Measurements from ENCODE around the gene CDK18. TPM values are rescaled to one million over a fixed set of nuclear protein-coding genes. Genes with fewer than 3 reads are reported as not detected.
"Not testable (repeated sequence)": the region's sequence is repeated elsewhere in the genome, so short reads cannot be mapped to it uniquely, and the experiment has no call there.

The CDK18 gene
- polyA plus RNA-seq, 1 experiment = 0.36 TPM

DNA sequence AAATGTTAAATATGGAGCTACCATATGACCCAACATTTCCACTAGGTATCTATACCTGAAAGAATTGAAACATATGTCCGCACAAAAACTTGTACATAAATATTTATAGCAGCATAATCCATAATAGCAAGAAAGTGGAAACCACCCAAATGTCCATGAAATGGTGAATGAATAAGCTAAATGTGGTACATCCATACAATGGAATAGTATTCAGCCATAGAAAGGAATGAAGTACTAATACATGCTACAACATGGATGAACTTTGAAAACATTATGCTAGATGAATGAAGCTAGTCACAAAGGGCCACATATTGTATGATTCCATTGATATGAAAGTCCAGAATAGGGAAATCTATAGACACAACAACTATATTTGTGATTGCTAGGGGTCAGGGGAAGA lies 28.6 kb upstream of the CDK18 start:
- H3K27me3 ChIP-seq (ENCODE audit: control insufficient read depth, insufficient read depth, low read length) = peaks cover 15% of the 10 kb centered on the region
- TF ChIP-seq, protein P1, sequence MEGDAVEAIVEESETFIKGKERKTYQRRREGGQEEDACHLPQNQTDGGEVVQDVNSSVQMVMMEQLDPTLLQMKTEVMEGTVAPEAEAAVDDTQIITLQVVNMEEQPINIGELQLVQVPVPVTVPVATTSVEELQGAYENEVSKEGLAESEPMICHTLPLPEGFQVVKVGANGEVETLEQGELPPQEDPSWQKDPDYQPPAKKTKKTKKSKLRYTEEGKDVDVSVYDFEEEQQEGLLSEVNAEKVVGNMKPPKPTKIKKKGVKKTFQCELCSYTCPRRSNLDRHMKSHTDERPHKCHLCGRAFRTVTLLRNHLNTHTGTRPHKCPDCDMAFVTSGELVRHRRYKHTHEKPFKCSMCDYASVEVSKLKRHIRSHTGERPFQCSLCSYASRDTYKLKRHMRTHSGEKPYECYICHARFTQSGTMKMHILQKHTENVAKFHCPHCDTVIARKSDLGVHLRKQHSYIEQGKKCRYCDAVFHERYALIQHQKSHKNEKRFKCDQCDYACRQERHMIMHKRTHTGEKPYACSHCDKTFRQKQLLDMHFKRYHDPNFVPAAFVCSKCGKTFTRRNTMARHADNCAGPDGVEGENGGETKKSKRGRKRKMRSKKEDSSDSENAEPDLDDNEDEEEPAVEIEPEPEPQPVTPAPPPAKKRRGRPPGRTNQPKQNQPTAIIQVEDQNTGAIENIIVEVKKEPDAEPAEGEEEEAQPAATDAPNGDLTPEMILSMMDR (IDR thresholded peaks at IDR 0.05; ENCODE audit: low read depth, low read length) = no peak
- H3K9me3 ChIP-seq (ENCODE audit: control insufficient read depth, insufficient read depth, low read length) = peaks cover 6% of the 10 kb centered on the region; the same call in 1 of the 2 replicates
- H3K4me3 ChIP-seq (ENCODE audit: low read depth, low read length) = no peak overlapping the region
- ChIA-PET CTCF (interaction anchor here (0.6 to 4.8 kb wide), 8 partner anchors 10 to 151 kb away, joined by 3 to 45 read pairs (median 5); no protein-coding TSS in a partner anchor), POLR2A (no interaction called here)
- DNase-seq (ENCODE audit: low read depth, low spot score) = no peak
- no peak overlapping the region for H3K27ac ChIP-seq (ENCODE audit: low read depth, low read length)

DNA sequence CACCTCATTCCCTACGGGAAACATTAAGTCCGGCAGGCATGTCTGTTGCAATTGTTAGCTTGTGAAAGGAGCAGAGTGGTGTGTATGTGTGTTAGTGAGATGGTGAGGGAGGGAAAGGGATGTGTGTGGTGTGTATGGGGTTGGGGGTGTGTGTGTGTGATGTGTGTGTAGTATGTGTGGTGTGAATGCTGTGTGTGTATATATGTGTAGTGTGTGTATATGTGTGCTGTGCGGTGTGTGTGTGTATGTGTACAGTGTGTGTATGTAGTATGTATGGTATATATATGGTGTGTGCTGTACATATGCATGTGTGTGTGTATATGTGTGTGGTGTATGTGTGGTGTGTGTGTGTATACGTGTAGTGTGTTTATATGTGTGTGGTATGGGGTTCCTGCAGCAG lies 27.8 kb upstream of the CDK18 start:
- peaks cover 6% of the 10 kb centered on the region; the same call in 1 of the 2 replicates for H3K9me3 ChIP-seq (ENCODE audit: control insufficient read depth, insufficient read depth, low read length)
- POLR2A ChIA-PET = no interaction called here
- no peak for DNase-seq (ENCODE audit: low read depth, low spot score)
- H3K27ac ChIP-seq (ENCODE audit: low read depth, low read length) = no peak overlapping the region
- H3K27me3 ChIP-seq (ENCODE audit: control insufficient read depth, insufficient read depth, low read length) = peaks cover 20% of the 10 kb centered on the region
- no peak overlapping the region for H3K4me3 ChIP-seq (ENCODE audit: low read depth, low read length)
- CTCF ChIA-PET = interaction anchor here (1.5 to 4.8 kb wide), 2 partner anchors 10 to 47 kb away, joined by 7 to 45 read pairs; no protein-coding TSS in a partner anchor
- TF ChIP-seq, protein P1 (IDR thresholded peaks at IDR 0.05; ENCODE audit: low read depth, low read length) = no peak

DNA sequence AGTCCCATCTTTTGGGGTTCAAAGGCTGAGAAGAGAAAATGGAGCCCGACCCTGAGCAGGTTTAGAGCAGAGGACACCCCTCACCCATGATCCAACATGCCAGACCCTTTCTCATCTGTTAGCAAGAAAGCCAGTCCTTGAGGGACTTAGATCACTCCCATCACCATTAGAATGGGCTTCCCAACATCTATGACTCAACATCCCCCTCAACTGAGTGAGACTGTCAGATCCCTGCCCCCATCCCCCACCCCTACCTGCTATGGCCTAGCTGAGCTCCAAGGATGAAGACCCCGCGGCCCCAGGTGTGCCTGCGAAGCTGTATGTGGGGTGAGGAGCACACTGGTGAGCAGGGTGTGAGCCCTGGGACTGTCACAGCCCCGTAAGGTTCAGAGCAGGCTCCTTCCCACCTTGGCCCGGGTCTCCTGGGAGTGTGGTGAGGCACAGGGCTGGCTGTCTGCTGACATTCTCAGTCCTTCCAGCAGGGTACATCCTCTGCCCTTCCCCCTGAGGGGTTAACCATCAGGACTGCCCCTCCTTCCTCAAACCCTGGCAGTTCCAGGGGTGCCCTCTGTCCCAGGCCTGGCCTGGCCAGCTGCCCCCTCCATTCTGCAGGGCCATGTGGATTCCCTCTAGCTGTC lies 27.2 kb upstream of the CDK18 start:
- no peak for DNase-seq (ENCODE audit: low read depth, low spot score)
- no peak overlapping the region for H3K4me3 ChIP-seq (ENCODE audit: low read depth, low read length)
- ChIA-PET CTCF (interaction anchor here (1.1 to 4.8 kb wide), 4 partner anchors 9 to 123 kb away, joined by 3 to 45 read pairs (median 12); no protein-coding TSS in a partner anchor), POLR2A (no interaction called here)
- peaks cover 6% of the 10 kb centered on the region; the same call in 1 of the 2 replicates for H3K9me3 ChIP-seq (ENCODE audit: control insufficient read depth, insufficient read depth, low read length)
- TF ChIP-seq, protein P1 (IDR thresholded peaks at IDR 0.05; ENCODE audit: low read depth, low read length) = no peak
- H3K27ac ChIP-seq (ENCODE audit: low read depth, low read length) = no peak overlapping the region
- H3K27me3 ChIP-seq (ENCODE audit: control insufficient read depth, insufficient read depth, low read length) = peaks cover 26% of the 10 kb centered on the region

DNA sequence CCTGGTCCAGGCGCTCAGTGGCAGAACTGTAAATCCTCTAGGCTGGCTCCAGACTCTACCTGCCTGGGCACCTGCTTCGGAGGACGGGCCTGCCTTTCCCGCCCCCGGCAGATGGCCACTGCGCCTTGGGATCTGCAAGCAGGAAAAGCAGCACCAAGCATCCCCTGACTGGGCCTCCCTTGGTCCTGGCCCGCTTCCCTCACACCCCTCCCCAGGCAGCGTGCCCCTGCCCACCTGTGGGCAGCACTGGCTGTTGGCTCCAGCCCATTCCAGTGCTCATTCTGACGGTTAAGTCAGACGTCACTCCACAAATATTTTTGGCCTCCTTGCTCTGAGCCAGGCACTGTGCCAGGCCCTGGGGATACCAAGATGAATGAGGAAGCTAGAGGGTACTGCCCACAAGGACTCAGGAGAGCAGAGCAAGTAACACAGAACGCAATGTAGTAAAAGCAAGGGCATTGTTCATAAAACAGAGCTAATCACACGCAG lies 26.7 kb upstream of the CDK18 start:
- Histone ChIP-seq H3K9me3 (ENCODE audit: control insufficient read depth, insufficient read depth, low read length) (peaks cover 6% of the 10 kb centered on the region; the same call in 1 of the 2 replicates), H3K27ac (ENCODE audit: low read depth, low read length) (no peak overlapping the region), H3K27me3 (ENCODE audit: control insufficient read depth, insufficient read depth, low read length) (peaks cover 31% of the 10 kb centered on the region), H3K4me3 (ENCODE audit: low read depth, low read length) (no peak overlapping the region)
- POLR2A ChIA-PET = no interaction called here
- CTCF ChIA-PET = interaction anchor here (1.1 to 2.0 kb wide), 5 partner anchors 10 to 143 kb away, joined by 3 to 21 read pairs (median 7); no protein-coding TSS in a partner anchor
- no peak for DNase-seq (ENCODE audit: low read depth, low spot score)
- TF ChIP-seq, protein P1 (IDR thresholded peaks at IDR 0.05; ENCODE audit: low read depth, low read length) = no peak

DNA sequence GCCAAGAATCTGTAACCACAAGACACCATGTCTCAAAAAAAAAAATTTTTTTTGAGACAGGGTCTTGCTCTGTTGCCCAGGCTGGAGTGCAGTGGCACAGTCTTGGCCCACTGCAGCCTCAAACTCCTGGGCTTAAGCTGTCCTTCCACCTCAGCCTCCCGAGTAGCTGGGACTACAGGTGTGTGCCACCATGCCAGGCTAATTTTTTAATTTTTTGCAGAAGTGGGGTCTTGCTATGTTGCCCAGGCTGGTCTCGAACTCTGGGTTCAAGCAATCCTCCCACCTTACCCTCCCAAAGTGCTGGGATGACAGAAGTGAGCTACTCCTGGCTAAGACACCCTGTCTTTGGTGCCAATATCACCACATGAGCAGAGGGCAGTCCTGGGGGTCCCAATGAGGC lies 25.5 kb upstream of the CDK18 start:
- POLR2A ChIA-PET = not testable (repeated sequence)
- peaks cover 40% of the 10 kb centered on the region for H3K27me3 ChIP-seq (ENCODE audit: control insufficient read depth, insufficient read depth, low read length)

More for the DNA sequence above, 25.5 kb upstream of the CDK18 start:
- not testable (repeated sequence) for H3K27ac ChIP-seq (ENCODE audit: low read depth, low read length); H3K9me3 ChIP-seq (ENCODE audit: control insufficient read depth, insufficient read depth, low read length); DNase-seq (ENCODE audit: low read depth, low spot score); H3K4me3 ChIP-seq (ENCODE audit: low read depth, low read length)
- CTCF ChIA-PET = interaction anchor here (0.6 to 2.0 kb wide), 6 partner anchors 9 to 172 kb away, joined by 3 to 21 read pairs (median 6); no protein-coding TSS in a partner anchor

Measured in AG04450 (cell line).